ENCODE measurements around the gene C12orf60. TPM values are rescaled to one million over a fixed set of nuclear protein-coding genes. Genes with fewer than 3 reads are reported as not detected.

Gene C12orf60
- polyA plus RNA-seq, 6 donors from 2014 or later, result 1.1 to 1.9 (median 1.6) TPM; not detected in 1

GRCh38 chr12:14873440-14874185, 70.1 kb downstream of the C12orf60 start:
- ATAC-seq (ENCODE audit: low read depth in 2 of 2) (peak in 1 of 2 donors; percentile 41), DNase-seq (no peak)
- peaks cover 0 to 5% (median 0%) of the 10 kb centered on the region in 3 donors for H3K27me3 Mint-ChIP-seq
- no peak overlapping the region for H3K4me3 Mint-ChIP-seq
- H3K36me3 Mint-ChIP-seq, result peaks cover 0 to 4% of the 10 kb centered on the region in 2 donors
- H3K27ac Mint-ChIP-seq, result no peak overlapping the region
- H3K9me3 Mint-ChIP-seq, result no peaks in the 10 kb centered on the region
- peaks cover 3 to 6% (median 5%) of the 10 kb centered on the region in 3 donors for H3K4me1 Mint-ChIP-seq

Other genes with a start within 250 kb of the C12orf60 start
- 1 to 10 TPM in 3 of 6 donors, under 1 TPM in 3; 0.39 to 5.3 (median 1.6) TPM for gene PLBD1, start 235.8 kb upstream of the C12orf60 start, polyA plus RNA-seq (ENCODE audit: low read depth in 6 of 6)
- gene GUCY2C, start 107.1 kb upstream of the C12orf60 start, polyA plus RNA-seq (ENCODE audit: low read depth in 6 of 6), result under 1 TPM in 5 of 6 donors, not detected in 1; 0.06 to 0.32 (median 0.20) TPM
- gene WBP11, start 192 bp upstream of the C12orf60 start, polyA plus RNA-seq (ENCODE audit: low read depth in 6 of 6), result 10 to 100 TPM; 37.0 to 69.1 (median 59.0) TPM
- gene SMCO3, start 10.5 kb downstream of the C12orf60 start, polyA plus RNA-seq (ENCODE audit: low read depth in 6 of 6), result under 1 TPM in 3 of 6 donors, not detected in 3; 0.23 to 0.65 (median 0.35) TPM
- gene ART4, start 39.9 kb downstream of the C12orf60 start, polyA plus RNA-seq (ENCODE audit: low read depth in 6 of 6), result not detected
- 1 to 10 TPM in 1 of 6 donors, under 1 TPM in 2, not detected in 3; 0.29 to 1.4 (median 0.57) TPM for gene MGP, start 82.2 kb downstream of the C12orf60 start, polyA plus RNA-seq (ENCODE audit: low read depth in 6 of 6)
- 1 to 10 TPM; 2.4 to 4.8 (median 2.7) TPM for gene ERP27, start 134.9 kb downstream of the C12orf60 start, polyA plus RNA-seq (ENCODE audit: low read depth in 6 of 6)
- gene ARHGDIB, start 157.9 kb downstream of the C12orf60 start, polyA plus RNA-seq (ENCODE audit: low read depth in 6 of 6), result 1,000 to 10,000 TPM; 2,706 to 4,844 (median 2,864) TPM
- not detected for gene PDE6H, start 169.4 kb downstream of the C12orf60 start, polyA plus RNA-seq (ENCODE audit: low read depth in 6 of 6)